Chondrocyte (in vitro differentiated cells): Measurements from ENCODE around the gene DCLK2. TPM values are rescaled to one million over a fixed set of nuclear protein-coding genes. Genes with fewer than 3 reads are reported as not detected.
A peak's percentile ranks its signal among the peaks of the same experiment; 100 is the strongest.

Experiments used
- DNase-seq: peaks from one replicate; pipeline ENCODE4 v3.0.0; 2021; ENCODE audit warnings: mixed read lengths, low spot score
- H3K27ac Mint-ChIP-seq: one replicate; pipeline ENCODE4 v1.8.0; 2021; ENCODE audit warnings: mild to moderate bottlenecking, moderate library complexity, mixed read lengths; ENCODE audit not compliant: unreplicated experiment
- H3K27me3 Mint-ChIP-seq: 2 replicates; pipeline ENCODE4 v1.8.0; 2021; ENCODE audit warnings: low read depth, mixed read lengths
- H3K36me3 Mint-ChIP-seq: 2 replicates; pipeline ENCODE4 v1.8.0; 2021; ENCODE audit warnings: low read depth, mixed read lengths
- H3K4me1 Mint-ChIP-seq: 2 replicates; pipeline ENCODE4 v1.8.0; 2021; ENCODE audit warnings: low read depth, mild to moderate bottlenecking, mixed read lengths
- H3K4me3 Mint-ChIP-seq: one replicate; pipeline ENCODE4 v1.8.0; 2021; ENCODE audit warnings: mild to moderate bottlenecking, moderate library complexity, mixed read lengths; ENCODE audit not compliant: unreplicated experiment
- H3K9me3 Mint-ChIP-seq: 2 replicates; pipeline ENCODE4 v1.8.0; 2021; ENCODE audit warnings: low read depth, mixed read lengths
- CTCF ChIP-seq: fragments of 200-600 bp; sonication (generic); IDR thresholded peaks from 2 replicates; pipeline ENCODE4 v1.5.0; 2021; ENCODE audit warnings: antibody characterized with exemption, mild to moderate bottlenecking, moderate library complexity
- total RNA-seq: library from RNA; stranded (reverse); gene quantifications from 3 replicates; pipeline ENCODE4 v1.2.1, GENCODE V29; 2021

Gene DCLK2
- total RNA-seq, 1 donor from 2014 or later, result 20.0 TPM

GRCh38 chr4:150056569-150056968, 21.7 kb upstream of the DCLK2 start:
- TF ChIP-seq CTCF, result no peak
- no peak for DNase-seq
- Mint-ChIP-seq H3K4me1 (peaks cover 6% of the 10 kb centered on the region), H3K9me3 (peaks cover 3% of the 10 kb centered on the region), H3K27me3 (no peaks in the 10 kb centered on the region), H3K4me3 (no peak overlapping the region), H3K36me3 (no peaks in the 10 kb centered on the region), H3K27ac (peak overlapping the region; percentile 17)

- no peaks in the 10 kb centered on the region for H3K27me3 Mint-ChIP-seq
- peaks cover 22% of the 10 kb centered on the region for H3K4me1 Mint-ChIP-seq
- no peak overlapping the region for H3K4me3 Mint-ChIP-seq
- DNase-seq, result no peak
- no peak for TF ChIP-seq CTCF
- H3K27ac Mint-ChIP-seq, result no peak overlapping the region
- peaks cover 3% of the 10 kb centered on the region for H3K36me3 Mint-ChIP-seq
- H3K9me3 Mint-ChIP-seq, result peaks cover 10% of the 10 kb centered on the region
Observed at GRCh38 chr4:150061086-150061776, 17.0 kb upstream of the DCLK2 start.

- Mint-ChIP-seq H3K27ac (no peak overlapping the region), H3K36me3 (peaks cover 3% of the 10 kb centered on the region), H3K27me3 (no peaks in the 10 kb centered on the region), H3K9me3 (peaks cover 10% of the 10 kb centered on the region), H3K4me1 (peaks cover 22% of the 10 kb centered on the region), H3K4me3 (no peak overlapping the region)
- no peak for TF ChIP-seq CTCF
- no peak for DNase-seq
Observed at GRCh38 chr4:150063128-150063527, 15.1 kb upstream of the DCLK2 start.

- H3K27me3 Mint-ChIP-seq, result no peaks in the 10 kb centered on the region
- peaks cover 33% of the 10 kb centered on the region for H3K4me1 Mint-ChIP-seq
- H3K36me3 Mint-ChIP-seq, result peaks cover 3% of the 10 kb centered on the region
- no peak for DNase-seq
- H3K27ac Mint-ChIP-seq, result no peak overlapping the region
- H3K4me3 Mint-ChIP-seq, result no peak overlapping the region
- peaks cover 10% of the 10 kb centered on the region for H3K9me3 Mint-ChIP-seq
- TF ChIP-seq CTCF, result no peak
Observed at GRCh38 chr4:150065740-150066139, 12.5 kb upstream of the DCLK2 start.

GRCh38 chr4:150067859-150068258, 10.4 kb upstream of the DCLK2 start:
- Mint-ChIP-seq H3K27me3 (no peaks in the 10 kb centered on the region), H3K9me3 (peaks cover 10% of the 10 kb centered on the region), H3K4me1 (peaks cover 36% of the 10 kb centered on the region), H3K27ac (no peak overlapping the region), H3K36me3 (peaks cover 3% of the 10 kb centered on the region), H3K4me3 (no peak overlapping the region)
- no peak for DNase-seq
- no peak for TF ChIP-seq CTCF
